GM12878 (cell line): ENCODE data around the gene TEKT1. TPM values are rescaled to one million over a fixed set of nuclear protein-coding genes. Genes with fewer than 3 reads are reported as not detected.

ENCODE experiments used
- ATAC-seq: fragments of 200-7000 bp; cut with Tn5 transposase; 3 replicates; pipeline ENCODE4 v1.9.1; 2020; ENCODE audit warnings: mild to moderate bottlenecking, moderate library complexity
- BruUV-seq: library from RNA; stranded (reverse); fragments of 400-500 nt; replicated peaks from 2 replicates; lab custom pipeline; 2021; lab: Mats Ljungman, UMichigan
- CTCF ChIA-PET: fragments of 300-600 bp; sonication (Branson Sonifier 250); formaldehyde crosslinking; extraction: SDS; loops from one replicate; lab custom pipeline; 2021; ENCODE audit warnings: inconsistent platforms; lab: Yijun Ruan, JAX
- POLR2A ChIA-PET: fragments of 350-600 bp; formaldehyde crosslinking; extraction: SDS; loops from one replicate; lab custom pipeline; 2021; ENCODE audit warnings: inconsistent platforms; lab: Charles Lee
- RAD21 ChIA-PET: fragments of 300-600 bp; sonication (Branson Sonifier 250); formaldehyde crosslinking; loops from one replicate; lab custom pipeline; 2023; ENCODE audit warnings: antibody characterized with exemption; ENCODE audit not compliant: unreplicated experiment; lab: Charles Lee
- SMC1A ChIA-PET: fragments of 300-600 bp; sonication (Branson Sonifier 250); formaldehyde crosslinking; loops from one replicate; lab custom pipeline; 2023; ENCODE audit not compliant: unreplicated experiment, uncharacterized antibody; lab: Charles Lee
- DNase-seq: peaks from one replicate; pipeline ENCODE4 v3.0.0-alpha.2; 2011; ENCODE audit warnings: low read depth, low spot score
- FAIRE-seq: peaks from 3 replicates; lab custom pipeline; 2011; peaks lifted over from hg19 to GRCh38; lab: Jason Lieb, UNC
- H2AFZ ChIP-seq: 2 replicates; pipeline ENCODE4 v1.6.0; 2011; ENCODE audit warnings: low read depth, low read length, control low read depth; ENCODE audit not compliant: control insufficient read depth
- H3K27ac ChIP-seq: 2 replicates; pipeline ENCODE4 v1.5.1; 2011; ENCODE audit warnings: control low read depth; ENCODE audit not compliant: control insufficient read depth, insufficient read depth
- H3K27me3 ChIP-seq, 2 experiments: replicated peaks in 1 of 2; 2 replicates each; pipeline versions ENCODE4 v1.6.0 to v1.6.1; 2011; ENCODE audit warnings: low read length in 1 of 2; ENCODE audit not compliant: control insufficient read depth in 2 of 2, insufficient read depth in 2 of 2
- H3K36me3 ChIP-seq, 2 experiments: 2 replicates each; pipeline ENCODE4 v1.5.1; 2011; ENCODE audit warnings: low read length in 1 of 2; ENCODE audit not compliant: control insufficient read depth in 2 of 2, insufficient read depth in 2 of 2
- H3K4me1 ChIP-seq: 2 replicates; pipeline ENCODE4 v1.6.1; 2011; ENCODE audit warnings: mild to moderate bottlenecking, low read length, moderate library complexity, mixed read lengths; ENCODE audit not compliant: control insufficient read depth, insufficient read depth
- H3K4me2 ChIP-seq: 2 replicates; pipeline ENCODE4 v1.6.0; 2011; ENCODE audit warnings: control low read depth; ENCODE audit not compliant: control insufficient read depth, insufficient read depth
- H3K4me3 ChIP-seq: fragments of 200-600 bp; sonication (generic); 2 replicates; pipeline ENCODE4 v1.5.1; 2016
- H3K79me2 ChIP-seq: 2 replicates; pipeline ENCODE4 v1.6.0; 2011; ENCODE audit warnings: low read length; ENCODE audit not compliant: control insufficient read depth, insufficient read depth
- H3K9ac ChIP-seq: 2 replicates; pipeline ENCODE4 v1.8.0; 2011; ENCODE audit warnings: low read length, control low read depth, mixed read lengths; ENCODE audit not compliant: control insufficient read depth, insufficient read depth
- H3K9me3 ChIP-seq: replicated peaks from 3 replicates; pipeline ENCODE4 v1.5.1; 2011; ENCODE audit warnings: mild to moderate bottlenecking, low read length; ENCODE audit not compliant: control insufficient read depth, insufficient read depth
- H4K20me1 ChIP-seq: 2 replicates; pipeline ENCODE4 v1.6.0; 2011; ENCODE audit not compliant: control insufficient read depth, insufficient read depth
- MEF2A ChIP-seq: IDR thresholded peaks from 2 replicates; pipeline ENCODE4 v1.6.1; 2011; ENCODE audit warnings: low read depth, mild to moderate bottlenecking, low read length, moderate library complexity; ENCODE audit not compliant: insufficient read depth
- SP1 ChIP-seq: IDR thresholded peaks from one replicate; pipeline ENCODE4 v1.6.1; 2011; ENCODE audit warnings: low read depth, low read length
- TAF1 ChIP-seq: IDR thresholded peaks from 2 replicates; pipeline ENCODE4 v1.6.1; 2011; ENCODE audit warnings: mild to moderate bottlenecking, low read depth, low read length, borderline replicate concordance
- WGBS: methylation state at CpG from one replicate; pipeline ENCODE4 v1.1.6; 2016; ENCODE audit warnings: low lambda C conversion rate; ENCODE audit not compliant: insufficient replicate concordance, insufficient coverage; ENCODE audit errors: missing lambda C conversion rate; 5-methylcytosine and 5-hydroxymethylcytosine counted together
- in situ Hi-C: fragments of 300-500 bp; cut with MboI; formaldehyde crosslinking; loops from 9 replicates; pipeline ENCODE4 v1.14.3; 2018; ENCODE audit warnings: mixed read lengths
- intact Hi-C: fragments of 100-400 bp; cut with micrococcal nuclease; formaldehyde crosslinking; loops from one replicate; pipeline ENCODE4 v1.14.2; 2022; ENCODE audit not compliant: unreplicated experiment
- polyA plus RNA-seq, 11 experiments: library from polyadenylated mRNA; depleted of rRNA in 4 of 11; unstranded in 6 of 11; stranded (reverse) in 5 of 11; fragments of >200 nt; fragmentation: Nextera tagmentation in 4 of 11; fragmentation: Illumina TruSeq in 1 of 11; extraction: Ambion mirVana in 4 of 11; extraction: Trizol in 1 of 11; gene quantifications; 1 replicate in 1 of 11; 2 replicates in 10 of 11; pipeline versions ENCODE4 v1.2.1 to v1.2.3, GENCODE V29; 2011 to 2016; ENCODE audit warnings: inconsistent platforms in 2 of 11, missing spikeins in 2 of 11, low read depth in 1 of 11
- total RNA-seq, 4 experiments: library from RNA; depleted of rRNA in 3 of 4; stranded (reverse); fragments of >200 nt in 3 of 4; fragmentation: Illumina TruSeq in 1 of 4; extraction: Trizol in 1 of 4; gene quantifications; 2 replicates each; pipeline versions ENCODE4 v1.2.1 to v1.2.3, GENCODE V29; 2013 to 2021
- TF ChIP-seq, protein P1 (sequence below): fragments of 450-650 bp; formaldehyde crosslinking; IDR thresholded peaks from 2 replicates; pipeline ENCODE4 v1.4.0; 2022; ENCODE audit warnings: mild to moderate bottlenecking, moderate library complexity

Gene TEKT1
- total and polyA plus RNA-seq, 10 of the 15 experiments (the other 5 are each of a cell fraction or from before 2014, with no cell fraction given), result not detected

DNA sequence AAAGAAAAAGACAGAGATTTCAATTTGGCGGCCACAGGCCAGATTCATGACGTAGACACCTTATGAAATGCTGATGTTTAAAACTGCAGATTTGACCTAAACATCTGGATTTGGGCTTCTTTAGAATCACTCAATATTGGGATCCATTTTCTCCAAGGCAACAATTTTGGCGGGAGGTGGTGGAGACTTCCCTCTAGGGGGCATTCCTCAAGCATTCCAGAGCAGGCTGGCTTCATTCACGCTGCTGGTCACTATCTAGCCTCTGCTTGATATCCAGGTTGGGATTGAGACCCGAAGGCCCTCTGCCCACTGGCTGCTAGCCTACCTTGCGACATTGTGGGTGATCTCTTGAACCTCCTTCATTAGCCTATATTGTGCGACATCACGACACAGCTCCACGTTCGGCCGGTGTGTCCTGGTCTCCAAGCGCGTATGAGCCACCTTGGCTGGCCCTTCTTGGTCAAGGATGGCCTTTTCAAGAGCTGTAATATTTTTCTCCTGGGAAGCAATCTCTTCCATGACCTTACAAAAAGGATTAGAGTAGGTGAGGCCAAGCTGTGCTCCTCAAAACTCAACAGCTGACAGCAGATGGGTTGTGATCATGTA lies 31.0 kb downstream of the TEKT1 start:
- POLR2A ChIA-PET, result no interaction called here
- H3K4me1 ChIP-seq, result no peaks in the 10 kb centered on the region
- no peak overlapping the region for H3K4me2 ChIP-seq
- ATAC-seq (no peak), FAIRE-seq (no peak), DNase-seq (no peak)
- H3K27me3 ChIP-seq, result no peaks in the 10 kb centered on the region; a peak in 2 of 4 replicates
- BruUV-seq, result no TSS peak
- no peaks in the 10 kb centered on the region for H3K79me2 ChIP-seq
- no peaks in the 10 kb centered on the region for H3K9me3 ChIP-seq
- no peaks in the 10 kb centered on the region for H3K36me3 ChIP-seq
- no peak for TF ChIP-seq MEF2A
- TF ChIP-seq, protein P1, sequence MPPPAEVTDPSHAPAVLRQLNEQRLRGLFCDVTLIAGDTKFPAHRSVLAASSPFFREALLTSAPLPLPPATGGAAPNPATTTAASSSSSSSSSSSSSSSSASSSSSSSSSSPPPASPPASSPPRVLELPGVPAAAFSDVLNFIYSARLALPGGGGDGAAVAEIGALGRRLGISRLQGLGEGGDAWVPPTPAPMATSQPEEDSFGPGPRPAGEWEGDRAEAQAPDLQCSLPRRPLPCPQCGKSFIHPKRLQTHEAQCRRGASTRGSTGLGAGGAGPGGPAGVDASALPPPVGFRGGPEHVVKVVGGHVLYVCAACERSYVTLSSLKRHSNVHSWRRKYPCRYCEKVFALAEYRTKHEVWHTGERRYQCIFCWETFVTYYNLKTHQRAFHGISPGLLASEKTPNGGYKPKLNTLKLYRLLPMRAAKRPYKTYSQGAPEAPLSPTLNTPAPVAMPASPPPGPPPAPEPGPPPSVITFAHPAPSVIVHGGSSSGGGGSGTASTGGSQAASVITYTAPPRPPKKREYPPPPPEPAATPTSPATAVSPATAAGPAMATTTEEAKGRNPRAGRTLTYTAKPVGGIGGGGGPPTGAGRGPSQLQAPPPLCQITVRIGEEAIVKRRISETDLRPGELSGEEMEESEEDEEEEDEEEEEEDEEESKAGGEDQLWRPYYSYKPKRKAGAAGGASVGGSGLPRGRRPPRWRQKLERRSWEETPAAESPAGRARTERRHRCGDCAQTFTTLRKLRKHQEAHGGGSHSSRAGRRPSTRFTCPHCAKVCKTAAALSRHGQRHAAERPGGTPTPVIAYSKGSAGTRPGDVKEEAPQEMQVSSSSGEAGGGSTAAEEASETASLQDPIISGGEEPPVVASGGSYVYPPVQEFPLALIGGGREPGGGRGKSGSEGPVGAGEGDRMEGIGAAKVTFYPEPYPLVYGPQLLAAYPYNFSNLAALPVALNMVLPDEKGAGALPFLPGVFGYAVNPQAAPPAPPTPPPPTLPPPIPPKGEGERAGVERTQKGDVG (CRISPR knock-in tag), result no peak
- TF ChIP-seq SP1, result no peak
- no peak for TF ChIP-seq TAF1
- CTCF ChIA-PET, result no interaction called here
- H3K27ac ChIP-seq, result no peak overlapping the region
- intact Hi-C loops, result no loop called here
- H3K4me3 ChIP-seq, result no peak overlapping the region
- no peak overlapping the region for H3K9ac ChIP-seq
- no peaks in the 10 kb centered on the region for H4K20me1 ChIP-seq
- RAD21 ChIA-PET, result no interaction called here
- WGBS, result 68% methylated on average over 13 of the region's 13 CpGs
- in situ Hi-C loops, result no loop called here
- SMC1A ChIA-PET, result no interaction called here
- H2AFZ ChIP-seq, result no peak overlapping the region
